Measurements from ENCODE around the gene PREX1.

Gene PREX1

DNA sequence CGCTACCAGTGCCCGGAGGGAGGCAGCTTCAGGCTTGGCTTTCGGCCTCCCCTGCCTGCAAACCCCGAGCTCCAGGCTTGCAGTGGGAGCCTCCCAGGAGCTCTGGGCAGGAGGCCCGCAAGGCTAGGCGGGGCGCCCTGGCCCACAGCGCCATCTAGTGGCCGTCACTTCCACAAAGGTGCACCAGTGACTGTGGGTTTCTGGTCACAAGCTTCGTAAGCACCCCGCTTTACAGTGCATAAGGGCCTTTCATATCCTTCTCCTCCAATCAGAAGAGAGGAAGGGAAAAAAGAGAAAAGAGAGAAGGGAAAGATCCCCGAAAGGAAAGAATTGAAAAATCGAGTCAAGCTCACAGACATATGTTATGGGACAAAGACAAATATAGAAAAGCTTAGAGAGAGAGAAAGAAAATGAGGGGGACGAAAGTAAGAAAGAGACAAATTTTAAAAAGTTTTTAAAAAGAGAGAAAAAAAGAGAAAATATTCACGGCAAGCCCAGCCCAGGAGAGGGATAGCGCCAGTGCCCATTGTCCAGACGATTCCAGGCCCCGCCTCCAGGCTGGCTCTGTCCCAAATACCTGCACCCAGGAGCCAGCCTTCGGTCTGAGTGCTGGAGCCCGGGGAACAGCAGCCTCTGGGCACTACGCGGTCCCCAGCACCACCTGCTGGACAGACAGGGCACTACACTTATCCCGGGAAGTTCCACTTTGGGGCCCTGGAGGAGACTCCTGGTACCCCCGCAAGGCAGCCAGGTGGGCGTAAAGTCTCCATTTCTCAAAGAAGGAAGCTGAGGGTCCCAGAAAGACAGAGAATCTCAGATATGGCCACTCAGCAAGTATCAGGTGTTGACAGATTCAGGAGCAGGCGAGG is 207.1 kb downstream of the PREX1 start:
- no peaks in the 10 kb centered on the region for H3K79me1 ChIP-seq (replicated peaks; ENCODE audit: low read length, poor library complexity, severe bottlenecking)
- H3K9ac ChIP-seq (ENCODE audit: low read length), result peak overlapping the region; percentile 59
- H3K9me3 ChIP-seq (ENCODE audit: control insufficient read depth, low read length), result no peaks in the 10 kb centered on the region
- no peak overlapping the region for H2BK120ac ChIP-seq (ENCODE audit: low read depth, low read length)
- no peak overlapping the region for H2BK5ac ChIP-seq (ENCODE audit: low read depth, low read length, poor library complexity, severe bottlenecking)
- no peak overlapping the region for H4K91ac ChIP-seq (ENCODE audit: low read length)
- no peak overlapping the region for H2AFZ ChIP-seq (ENCODE audit: low read depth, low read length)
- no peak overlapping the region for H3K4ac ChIP-seq (ENCODE audit: low read depth in 1 of 2, low read length in 2 of 2)
- H2AK5ac ChIP-seq (ENCODE audit: low read length, severe bottlenecking), result peak overlapping the region; percentile 32
- no peak overlapping the region for H3K23ac ChIP-seq (ENCODE audit: low read length in 2 of 2)
- H4K8ac ChIP-seq (ENCODE audit: low read length), result no peak overlapping the region
- H2BK12ac ChIP-seq (ENCODE audit: low read length in 2 of 2), result no peak overlapping the region
- peak overlapping the region; percentile 64 for H3K4me2 ChIP-seq (ENCODE audit: low read length, poor library complexity, severe bottlenecking)
- peaks cover 21% of the 10 kb centered on the region for H3K4me1 ChIP-seq (ENCODE audit: control insufficient read depth, insufficient read depth, low read depth, low read length)
- peaks cover 0 to 14% of the 10 kb centered on the region in 2 experiments for H3K36me3 ChIP-seq (ENCODE audit: control insufficient read depth in 1 of 2, insufficient read depth in 2 of 2, low read depth in 1 of 2, low read length in 2 of 2)
- H3K4me3 ChIP-seq (ENCODE audit: insufficient read depth in 1 of 2, low read depth in 1 of 2, low read length in 2 of 2), result peak overlapping the region in 1 of 2 experiments; percentile 55
- H3K27me3 ChIP-seq (ENCODE audit: control insufficient read depth in 1 of 2, insufficient read depth in 1 of 2, low read length in 2 of 2), result peaks cover 4 to 47% of the 10 kb centered on the region in 2 experiments
- no peak overlapping the region for H3K14ac ChIP-seq (ENCODE audit: low read length in 2 of 2)
- DNase-seq, result peak; percentile 78
- no peak overlapping the region for H3K27ac ChIP-seq (ENCODE audit: low read length, poor library complexity, severe bottlenecking)
- H2BK15ac ChIP-seq (ENCODE audit: low read depth, poor library complexity, severe bottlenecking), result no peak overlapping the region
- no peak overlapping the region for H3K18ac ChIP-seq (ENCODE audit: low read depth in 1 of 2, low read length in 2 of 2)
- 9% methylated on average over 23 of the region's 26 CpGs for WGBS

- H3K4me3 ChIP-seq (ENCODE audit: insufficient read depth in 1 of 2, low read depth in 1 of 2, low read length in 2 of 2), result no peak overlapping the region
- H3K4me2 ChIP-seq (ENCODE audit: low read length, poor library complexity, severe bottlenecking), result no peak overlapping the region
- H4K8ac ChIP-seq (ENCODE audit: low read length), result no peak overlapping the region
- H3K18ac ChIP-seq (ENCODE audit: low read depth in 1 of 2, low read length in 2 of 2), result no peak overlapping the region
- H2BK15ac ChIP-seq (ENCODE audit: low read depth, poor library complexity, severe bottlenecking), result no peak overlapping the region
- H3K4ac ChIP-seq (ENCODE audit: low read depth in 1 of 2, low read length in 2 of 2), result no peak overlapping the region
- no peak overlapping the region for H3K27ac ChIP-seq (ENCODE audit: low read length, poor library complexity, severe bottlenecking)
- H2BK5ac ChIP-seq (ENCODE audit: low read depth, low read length, poor library complexity, severe bottlenecking), result no peak overlapping the region
- H2BK120ac ChIP-seq (ENCODE audit: low read depth, low read length), result no peak overlapping the region
- H4K91ac ChIP-seq (ENCODE audit: low read length), result no peak overlapping the region
- H3K9me3 ChIP-seq (ENCODE audit: control insufficient read depth, low read length), result no peaks in the 10 kb centered on the region
- H3K14ac ChIP-seq (ENCODE audit: low read length in 2 of 2), result no peak overlapping the region
- no peaks in the 10 kb centered on the region for H3K79me1 ChIP-seq (replicated peaks; ENCODE audit: low read length, poor library complexity, severe bottlenecking)
- H2BK12ac ChIP-seq (ENCODE audit: low read length in 2 of 2), result no peak overlapping the region
- no peak for DNase-seq
- H2AFZ ChIP-seq (ENCODE audit: low read depth, low read length), result no peak overlapping the region
- no peak overlapping the region for H3K23ac ChIP-seq (ENCODE audit: low read length in 2 of 2)
- peak overlapping the region; percentile 10 for H2AK5ac ChIP-seq (ENCODE audit: low read length, severe bottlenecking)
- H3K9ac ChIP-seq (ENCODE audit: low read length), result no peak overlapping the region
- peaks cover 21% of the 10 kb centered on the region for H3K4me1 ChIP-seq (ENCODE audit: control insufficient read depth, insufficient read depth, low read depth, low read length)
- 87% methylated on average over 8 of the region's 8 CpGs for WGBS
- H3K36me3 ChIP-seq (ENCODE audit: control insufficient read depth in 1 of 2, insufficient read depth in 2 of 2, low read depth in 1 of 2, low read length in 2 of 2), result peaks cover 0 to 9% of the 10 kb centered on the region in 2 experiments
- peaks cover 4 to 49% of the 10 kb centered on the region in 2 experiments for H3K27me3 ChIP-seq (ENCODE audit: control insufficient read depth in 1 of 2, insufficient read depth in 1 of 2, low read length in 2 of 2)
These were observed 207.7 kb downstream of the PREX1 start for GRCh38 chr20:48620154-48620506.

DNA sequence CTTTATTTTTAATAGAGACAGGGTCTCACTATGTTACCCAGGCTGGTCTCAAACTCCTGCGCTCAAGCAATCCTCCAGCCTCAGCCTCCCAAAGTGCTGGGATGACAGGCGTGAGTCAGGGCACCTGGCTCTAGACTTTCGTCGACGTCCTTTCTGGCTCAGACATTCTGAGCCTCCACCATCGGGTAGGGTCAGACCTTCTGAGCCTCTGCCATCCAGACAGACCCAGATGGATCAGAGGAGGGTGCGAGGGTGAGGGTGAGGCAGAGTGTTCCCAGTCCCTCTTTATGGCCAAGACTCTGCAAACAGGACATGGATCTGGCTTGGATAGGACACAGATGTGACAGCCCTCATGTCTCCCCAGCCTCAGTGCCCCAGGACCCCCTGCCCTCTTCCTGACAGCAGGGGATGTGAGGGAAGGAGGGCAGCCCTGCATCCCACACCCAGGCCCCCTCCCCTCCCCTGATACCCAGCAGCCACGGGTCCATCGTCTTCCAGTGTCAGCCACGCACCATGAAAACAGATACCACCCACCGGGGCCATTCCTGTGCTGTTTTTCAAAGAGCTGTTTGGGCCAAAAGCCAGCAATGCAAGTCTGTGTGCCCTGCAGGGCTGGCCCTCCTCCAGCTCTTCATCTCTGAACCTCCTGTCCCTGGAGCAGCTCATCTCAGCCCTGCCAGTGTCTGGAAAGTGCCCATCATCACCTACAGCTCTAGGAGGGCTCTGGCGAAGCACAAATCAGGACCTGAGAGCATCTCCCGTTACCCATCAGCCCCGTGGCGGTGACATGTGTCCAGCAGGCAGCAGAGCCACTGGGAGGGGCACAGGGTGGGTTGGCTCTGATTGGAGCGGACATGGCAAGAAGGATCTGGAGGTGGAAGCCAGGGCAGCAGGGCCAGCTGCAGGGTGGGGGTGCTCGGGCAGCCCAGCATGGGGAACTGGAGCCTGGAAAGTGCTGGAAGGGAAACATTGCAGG is 208.4 kb downstream of the PREX1 start:
- 87% methylated on average over 16 of the region's 17 CpGs for WGBS

GRCh38 chr20:48618631-48619030 is 209.2 kb downstream of the PREX1 start:
- H3K9ac ChIP-seq (ENCODE audit: low read length), result no peak overlapping the region
- H2AK5ac ChIP-seq (ENCODE audit: low read length, severe bottlenecking), result no peak overlapping the region
- H2BK120ac ChIP-seq (ENCODE audit: low read depth, low read length), result no peak overlapping the region
- H2BK5ac ChIP-seq (ENCODE audit: low read depth, low read length, poor library complexity, severe bottlenecking), result no peak overlapping the region
- no peak overlapping the region for H3K14ac ChIP-seq (ENCODE audit: low read length in 2 of 2)
- no peak overlapping the region for H2AFZ ChIP-seq (ENCODE audit: low read depth, low read length)
- H3K4me3 ChIP-seq (ENCODE audit: insufficient read depth in 1 of 2, low read depth in 1 of 2, low read length in 2 of 2), result no peak overlapping the region
- H3K27ac ChIP-seq (ENCODE audit: low read length, poor library complexity, severe bottlenecking), result no peak overlapping the region
- H3K79me1 ChIP-seq (replicated peaks; ENCODE audit: low read length, poor library complexity, severe bottlenecking), result no peaks in the 10 kb centered on the region
- no peak overlapping the region for H3K4ac ChIP-seq (ENCODE audit: low read depth in 1 of 2, low read length in 2 of 2)
- H4K91ac ChIP-seq (ENCODE audit: low read length), result no peak overlapping the region
- H3K4me1 ChIP-seq (ENCODE audit: control insufficient read depth, insufficient read depth, low read depth, low read length), result peaks cover 21% of the 10 kb centered on the region
- H3K27me3 ChIP-seq (ENCODE audit: control insufficient read depth in 1 of 2, insufficient read depth in 1 of 2, low read length in 2 of 2), result peaks cover 4 to 62% of the 10 kb centered on the region in 2 experiments
- no peaks in the 10 kb centered on the region for H3K9me3 ChIP-seq (ENCODE audit: control insufficient read depth, low read length)
- H3K23ac ChIP-seq (ENCODE audit: low read length in 2 of 2), result no peak overlapping the region
- H3K4me2 ChIP-seq (ENCODE audit: low read length, poor library complexity, severe bottlenecking), result no peak overlapping the region
- peaks cover 0 to 3% of the 10 kb centered on the region in 2 experiments for H3K36me3 ChIP-seq (ENCODE audit: control insufficient read depth in 1 of 2, insufficient read depth in 2 of 2, low read depth in 1 of 2, low read length in 2 of 2)
- no peak overlapping the region for H3K18ac ChIP-seq (ENCODE audit: low read depth in 1 of 2, low read length in 2 of 2)
- no peak overlapping the region for H4K8ac ChIP-seq (ENCODE audit: low read length)
- no peak overlapping the region for H2BK15ac ChIP-seq (ENCODE audit: low read depth, poor library complexity, severe bottlenecking)
- 78% methylated on average over 12 of the region's 12 CpGs for whole genome bisulfite sequencing
- DNase-seq, result no peak
- H2BK12ac ChIP-seq (ENCODE audit: low read length in 2 of 2), result no peak overlapping the region

More for the DNA sequence above, 208.4 kb downstream of the PREX1 start:
- H3K4me1 ChIP-seq (ENCODE audit: control insufficient read depth, insufficient read depth, low read depth, low read length), result peaks cover 21% of the 10 kb centered on the region
- no peak overlapping the region for H2AFZ ChIP-seq (ENCODE audit: low read depth, low read length)
- no peaks in the 10 kb centered on the region for H3K79me1 ChIP-seq (replicated peaks; ENCODE audit: low read length, poor library complexity, severe bottlenecking)
- no peak overlapping the region for H3K14ac ChIP-seq (ENCODE audit: low read length in 2 of 2)
- H3K4me3 ChIP-seq (ENCODE audit: insufficient read depth in 1 of 2, low read depth in 1 of 2, low read length in 2 of 2), result no peak overlapping the region
- no peak overlapping the region for H3K4ac ChIP-seq (ENCODE audit: low read depth in 1 of 2, low read length in 2 of 2)
- H4K91ac ChIP-seq (ENCODE audit: low read length), result no peak overlapping the region
- H3K18ac ChIP-seq (ENCODE audit: low read depth in 1 of 2, low read length in 2 of 2), result no peak overlapping the region
- H2BK15ac ChIP-seq (ENCODE audit: low read depth, poor library complexity, severe bottlenecking), result no peak overlapping the region
- H3K27me3 ChIP-seq (ENCODE audit: control insufficient read depth in 1 of 2, insufficient read depth in 1 of 2, low read length in 2 of 2), result peaks cover 4 to 56% of the 10 kb centered on the region in 2 experiments
- H3K27ac ChIP-seq (ENCODE audit: low read length, poor library complexity, severe bottlenecking), result no peak overlapping the region
- H3K9me3 ChIP-seq (ENCODE audit: control insufficient read depth, low read length), result no peaks in the 10 kb centered on the region
- H3K9ac ChIP-seq (ENCODE audit: low read length), result no peak overlapping the region
- no peak overlapping the region for H3K23ac ChIP-seq (ENCODE audit: low read length in 2 of 2)
- no peak overlapping the region for H2BK5ac ChIP-seq (ENCODE audit: low read depth, low read length, poor library complexity, severe bottlenecking)
- no peak for DNase-seq
- H3K4me2 ChIP-seq (ENCODE audit: low read length, poor library complexity, severe bottlenecking), result no peak overlapping the region
- H2BK120ac ChIP-seq (ENCODE audit: low read depth, low read length), result no peak overlapping the region
- no peak overlapping the region for H4K8ac ChIP-seq (ENCODE audit: low read length)
- H2BK12ac ChIP-seq (ENCODE audit: low read length in 2 of 2), result no peak overlapping the region
- peaks cover 0 to 6% of the 10 kb centered on the region in 2 experiments for H3K36me3 ChIP-seq (ENCODE audit: control insufficient read depth in 1 of 2, insufficient read depth in 2 of 2, low read depth in 1 of 2, low read length in 2 of 2)
- peak overlapping the region; percentile 10 for H2AK5ac ChIP-seq (ENCODE audit: low read length, severe bottlenecking)
